ENCODE measurements around the gene ITGA11.

The ITGA11 gene

GRCh38 chr15:68385240-68385561, 46.8 kb downstream of the ITGA11 start:
- Histone ChIP-seq H3K27ac (ENCODE audit: low read depth, low read length) (no peak overlapping the region), H3K4me1 (ENCODE audit: insufficient read depth, low read length) (no peaks in the 10 kb centered on the region), H3K36me3 (ENCODE audit: insufficient read depth, low read length) (no peaks in the 10 kb centered on the region), H3K27me3 (ENCODE audit: insufficient read depth, low read length) (no peaks in the 10 kb centered on the region), H3K9me3 (ENCODE audit: insufficient read depth, low read depth, low read length) (peaks cover 3% of the 10 kb centered on the region; the same call in 1 of the 2 replicates), H3K9ac (ENCODE audit: low read depth, low read length) (no peak overlapping the region), H3K4me3 (ENCODE audit: low read length) (no peak overlapping the region)
- 90% methylated on average over 3 of the region's 3 CpGs for WGBS

- Histone ChIP-seq H3K9ac (ENCODE audit: low read depth, low read length) (no peak overlapping the region), H3K27me3 (ENCODE audit: insufficient read depth, low read length) (no peaks in the 10 kb centered on the region), H3K36me3 (ENCODE audit: insufficient read depth, low read length) (no peaks in the 10 kb centered on the region), H3K4me1 (ENCODE audit: insufficient read depth, low read length) (no peaks in the 10 kb centered on the region), H3K27ac (ENCODE audit: low read depth, low read length) (no peak overlapping the region), H3K4me3 (ENCODE audit: low read length) (no peak overlapping the region), H3K9me3 (ENCODE audit: insufficient read depth, low read depth, low read length) (peaks cover 3% of the 10 kb centered on the region; the same call in 1 of the 2 replicates)
- 89% methylated on average over 9 of the region's 9 CpGs for WGBS
These were observed 47.3 kb downstream of the ITGA11 start for GRCh38 chr15:68384451-68385239.

- 92% methylated on average over 12 of the region's 12 CpGs for WGBS
- Histone ChIP-seq H3K9ac (ENCODE audit: low read depth, low read length) (no peak overlapping the region), H3K27ac (ENCODE audit: low read depth, low read length) (no peak overlapping the region), H3K4me3 (ENCODE audit: low read length) (no peak overlapping the region), H3K27me3 (ENCODE audit: insufficient read depth, low read length) (no peaks in the 10 kb centered on the region), H3K4me1 (ENCODE audit: insufficient read depth, low read length) (no peaks in the 10 kb centered on the region), H3K9me3 (ENCODE audit: insufficient read depth, low read depth, low read length) (peaks cover 3% of the 10 kb centered on the region; the same call in 1 of the 2 replicates), H3K36me3 (ENCODE audit: insufficient read depth, low read length) (no peaks in the 10 kb centered on the region)
These were observed 48.5 kb downstream of the ITGA11 start for GRCh38 chr15:68383161-68384074.

- no peak overlapping the region for H3K9ac ChIP-seq (ENCODE audit: low read depth, low read length)
- WGBS, result 93% methylated on average over 5 of the region's 5 CpGs
- no peaks in the 10 kb centered on the region for H3K27me3 ChIP-seq (ENCODE audit: insufficient read depth, low read length)
- no peaks in the 10 kb centered on the region for H3K4me1 ChIP-seq (ENCODE audit: insufficient read depth, low read length)
- H3K27ac ChIP-seq (ENCODE audit: low read depth, low read length), result no peak overlapping the region
- peaks cover 3% of the 10 kb centered on the region; the same call in 1 of the 2 replicates for H3K9me3 ChIP-seq (ENCODE audit: insufficient read depth, low read depth, low read length)
- no peak overlapping the region for H3K4me3 ChIP-seq (ENCODE audit: low read length)
- H3K36me3 ChIP-seq (ENCODE audit: insufficient read depth, low read length), result no peaks in the 10 kb centered on the region
These were observed 49.5 kb downstream of the ITGA11 start for GRCh38 chr15:68382286-68383007.

- Histone ChIP-seq H3K27ac (ENCODE audit: low read depth, low read length) (no peak overlapping the region), H3K36me3 (ENCODE audit: insufficient read depth, low read length) (no peaks in the 10 kb centered on the region), H3K9ac (ENCODE audit: low read depth, low read length) (no peak overlapping the region), H3K9me3 (ENCODE audit: insufficient read depth, low read depth, low read length) (peaks cover 3% of the 10 kb centered on the region; the same call in 1 of the 2 replicates), H3K27me3 (ENCODE audit: insufficient read depth, low read length) (no peaks in the 10 kb centered on the region), H3K4me3 (ENCODE audit: low read length) (no peak overlapping the region), H3K4me1 (ENCODE audit: insufficient read depth, low read length) (no peaks in the 10 kb centered on the region)
- WGBS, result 95% methylated on average over 5 of the region's 5 CpGs
These were observed 51.5 kb downstream of the ITGA11 start for GRCh38 chr15:68380456-68380855.

GRCh38 chr15:68379759-68380290, 52.1 kb downstream of the ITGA11 start:
- no peak overlapping the region for H3K4me3 ChIP-seq (ENCODE audit: low read length)
- no peaks in the 10 kb centered on the region for H3K27me3 ChIP-seq (ENCODE audit: insufficient read depth, low read length)
- peaks cover 3% of the 10 kb centered on the region; the same call in 1 of the 2 replicates for H3K9me3 ChIP-seq (ENCODE audit: insufficient read depth, low read depth, low read length)
- no peaks in the 10 kb centered on the region for H3K36me3 ChIP-seq (ENCODE audit: insufficient read depth, low read length)
- H3K27ac ChIP-seq (ENCODE audit: low read depth, low read length), result no peak overlapping the region
- no peak overlapping the region for H3K9ac ChIP-seq (ENCODE audit: low read depth, low read length)
- no peaks in the 10 kb centered on the region for H3K4me1 ChIP-seq (ENCODE audit: insufficient read depth, low read length)
- 75% methylated on average over 3 of the region's 3 CpGs for WGBS

- Histone ChIP-seq H3K27me3 (ENCODE audit: insufficient read depth, low read length) (no peaks in the 10 kb centered on the region), H3K27ac (ENCODE audit: low read depth, low read length) (no peak overlapping the region), H3K9me3 (ENCODE audit: insufficient read depth, low read depth, low read length) (peaks cover 3% of the 10 kb centered on the region; the same call in 1 of the 2 replicates), H3K4me1 (ENCODE audit: insufficient read depth, low read length) (no peaks in the 10 kb centered on the region), H3K36me3 (ENCODE audit: insufficient read depth, low read length) (no peaks in the 10 kb centered on the region), H3K4me3 (ENCODE audit: low read length) (no peak overlapping the region), H3K9ac (ENCODE audit: low read depth, low read length) (no peak overlapping the region)
- WGBS, result 88% methylated on average over 8 of the region's 8 CpGs
These were observed 52.8 kb downstream of the ITGA11 start for GRCh38 chr15:68379058-68379758.

- no peaks in the 10 kb centered on the region for H3K27me3 ChIP-seq (ENCODE audit: insufficient read depth, low read length)
- peaks cover 3% of the 10 kb centered on the region; the same call in 1 of the 2 replicates for H3K9me3 ChIP-seq (ENCODE audit: insufficient read depth, low read depth, low read length)
- 94% methylated on average over 3 of the region's 3 CpGs for WGBS
- H3K27ac ChIP-seq (ENCODE audit: low read depth, low read length), result no peak overlapping the region
- no peak overlapping the region for H3K9ac ChIP-seq (ENCODE audit: low read depth, low read length)
- H3K36me3 ChIP-seq (ENCODE audit: insufficient read depth, low read length), result no peaks in the 10 kb centered on the region
- no peak overlapping the region for H3K4me3 ChIP-seq (ENCODE audit: low read length)
- H3K4me1 ChIP-seq (ENCODE audit: insufficient read depth, low read length), result no peaks in the 10 kb centered on the region
These were observed 53.4 kb downstream of the ITGA11 start for GRCh38 chr15:68378595-68378994.

- Histone ChIP-seq H3K9ac (ENCODE audit: low read depth, low read length) (no peak overlapping the region), H3K36me3 (ENCODE audit: insufficient read depth, low read length) (no peaks in the 10 kb centered on the region), H3K4me1 (ENCODE audit: insufficient read depth, low read length) (no peaks in the 10 kb centered on the region), H3K9me3 (ENCODE audit: insufficient read depth, low read depth, low read length) (no peaks in the 10 kb centered on the region), H3K27me3 (ENCODE audit: insufficient read depth, low read length) (no peaks in the 10 kb centered on the region), H3K4me3 (ENCODE audit: low read length) (no peak overlapping the region), H3K27ac (ENCODE audit: low read depth, low read length) (no peak overlapping the region)
- WGBS, result 92% methylated on average over 3 of the region's 3 CpGs
These were observed 54.2 kb downstream of the ITGA11 start for GRCh38 chr15:68377766-68378165.

- no peaks in the 10 kb centered on the region for H3K9me3 ChIP-seq (ENCODE audit: insufficient read depth, low read depth, low read length)
These were observed 55.4 kb downstream of the ITGA11 start for GRCh38 chr15:68376447-68377060.

More at GRCh38 chr15:68376447-68377060, 55.4 kb downstream of the ITGA11 start:
- H3K27me3 ChIP-seq (ENCODE audit: insufficient read depth, low read length), result no peaks in the 10 kb centered on the region
- H3K27ac ChIP-seq (ENCODE audit: low read depth, low read length), result no peak overlapping the region
- H3K36me3 ChIP-seq (ENCODE audit: insufficient read depth, low read length), result no peaks in the 10 kb centered on the region
- no peak overlapping the region for H3K4me3 ChIP-seq (ENCODE audit: low read length)
- no peaks in the 10 kb centered on the region for H3K4me1 ChIP-seq (ENCODE audit: insufficient read depth, low read length)
- no peak overlapping the region for H3K9ac ChIP-seq (ENCODE audit: low read depth, low read length)
